Adrenal gland (tissue), 5 donors: Measurements from ENCODE around the gene PRKG1.

Experiments used
- POLR2A ChIP-seq, 2 donors: fragments of 450-650 bp; IDR thresholded peaks; one replicate each; pipeline ENCODE4 v1.6.1; 2017; ENCODE audit warnings: antibody characterized with exemption in 2 of 2, mild to moderate bottlenecking in 2 of 2, moderate library complexity in 1 of 2
- TF ChIP-seq, protein P1 (sequence below), 6 experiments: fragments of 450-650 bp in 4 of 6; fragments of 200-600 bp in 2 of 6; sonication (generic) in 1 of 6; IDR thresholded peaks; 1 replicate in 5 of 6; 2 replicates in 1 of 6; pipeline versions ENCODE4 v1.5.1 to v1.8.0; 2016 to 2021; ENCODE audit warnings: antibody characterized with exemption in 6 of 6, mild to moderate bottlenecking in 2 of 6, moderate library complexity in 1 of 6
- donor health status: DM: no; HTN: no; CAD: no.

DNA sequence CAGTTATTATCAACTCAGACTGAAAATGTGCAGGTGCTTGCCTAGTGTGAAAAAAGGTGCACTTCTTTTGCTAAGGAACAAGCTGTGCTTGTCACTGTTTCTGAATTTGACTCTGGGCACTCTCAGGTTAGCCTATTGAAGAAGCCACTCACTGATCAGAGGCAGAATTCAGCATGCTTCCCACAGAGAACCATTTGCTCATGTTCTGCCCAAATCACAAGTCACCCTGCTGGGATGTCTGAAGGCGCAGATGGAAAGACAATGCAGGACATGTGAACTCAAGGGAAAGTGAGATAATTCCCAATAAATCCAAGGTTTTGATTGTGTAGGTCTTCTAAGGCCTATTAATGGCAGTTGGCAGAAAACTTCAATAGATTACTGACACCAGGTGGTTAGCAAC, 672.9 kb downstream of the PRKG1 start:
- no peak for TF ChIP-seq POLR2A (IDR thresholded peaks at IDR 0.05)
- TF ChIP-seq, protein P1, sequence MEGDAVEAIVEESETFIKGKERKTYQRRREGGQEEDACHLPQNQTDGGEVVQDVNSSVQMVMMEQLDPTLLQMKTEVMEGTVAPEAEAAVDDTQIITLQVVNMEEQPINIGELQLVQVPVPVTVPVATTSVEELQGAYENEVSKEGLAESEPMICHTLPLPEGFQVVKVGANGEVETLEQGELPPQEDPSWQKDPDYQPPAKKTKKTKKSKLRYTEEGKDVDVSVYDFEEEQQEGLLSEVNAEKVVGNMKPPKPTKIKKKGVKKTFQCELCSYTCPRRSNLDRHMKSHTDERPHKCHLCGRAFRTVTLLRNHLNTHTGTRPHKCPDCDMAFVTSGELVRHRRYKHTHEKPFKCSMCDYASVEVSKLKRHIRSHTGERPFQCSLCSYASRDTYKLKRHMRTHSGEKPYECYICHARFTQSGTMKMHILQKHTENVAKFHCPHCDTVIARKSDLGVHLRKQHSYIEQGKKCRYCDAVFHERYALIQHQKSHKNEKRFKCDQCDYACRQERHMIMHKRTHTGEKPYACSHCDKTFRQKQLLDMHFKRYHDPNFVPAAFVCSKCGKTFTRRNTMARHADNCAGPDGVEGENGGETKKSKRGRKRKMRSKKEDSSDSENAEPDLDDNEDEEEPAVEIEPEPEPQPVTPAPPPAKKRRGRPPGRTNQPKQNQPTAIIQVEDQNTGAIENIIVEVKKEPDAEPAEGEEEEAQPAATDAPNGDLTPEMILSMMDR (IDR thresholded peaks at IDR 0.05) = no peak
